Ishikawa (cell line): ENCODE data around the gene CD2AP.

Experiments
- CEBPB ChIP-seq: IDR thresholded peaks from 2 replicates; pipeline ENCODE4 v1.6.1; 2012
- CREB1 ChIP-seq: IDR thresholded peaks from 2 replicates; pipeline ENCODE4 v1.6.1; 2012; ENCODE audit warnings: low read depth
- EGR1 ChIP-seq: IDR thresholded peaks from 2 replicates; pipeline ENCODE4 v1.6.1; 2012
- EP300 ChIP-seq: IDR thresholded peaks from 2 replicates; pipeline ENCODE4 v1.6.1; 2012; ENCODE audit warnings: borderline replicate concordance
- FOXM1 ChIP-seq: IDR thresholded peaks from 2 replicates; pipeline ENCODE4 v1.6.1; 2012; ENCODE audit warnings: low read depth, borderline replicate concordance
- NFIC ChIP-seq: IDR thresholded peaks from 2 replicates; pipeline ENCODE4 v1.6.1; 2012
- RAD21 ChIP-seq: IDR thresholded peaks from 2 replicates; pipeline ENCODE4 v1.6.1; 2012; ENCODE audit warnings: low read depth
- TAF1 ChIP-seq: IDR thresholded peaks from 2 replicates; pipeline ENCODE4 v1.6.1; 2012; ENCODE audit warnings: low read depth, mild to moderate bottlenecking
- TCF12 ChIP-seq: IDR thresholded peaks from 2 replicates; pipeline ENCODE4 v1.6.1; 2012; ENCODE audit warnings: low read depth
- TEAD4 ChIP-seq: IDR thresholded peaks from 2 replicates; pipeline ENCODE4 v1.6.1; 2012
- YY1 ChIP-seq: IDR thresholded peaks from 2 replicates; pipeline ENCODE4 v1.6.1; 2012; ENCODE audit warnings: low read depth
- ZBTB7A ChIP-seq: IDR thresholded peaks from 2 replicates; pipeline ENCODE4 v1.6.1; 2012; ENCODE audit warnings: low read depth
- TF ChIP-seq, protein P1 (sequence below): IDR thresholded peaks from 2 replicates; pipeline ENCODE4 v1.6.1; 2012
- TF ChIP-seq, protein P2 (sequence below): IDR thresholded peaks from 2 replicates; pipeline ENCODE4 v1.6.1; 2012; ENCODE audit warnings: low read depth, mild to moderate bottlenecking
- TF ChIP-seq, protein P3 (sequence below): IDR thresholded peaks from 2 replicates; pipeline ENCODE4 v1.6.1; 2012

CD2AP gene

DNA sequence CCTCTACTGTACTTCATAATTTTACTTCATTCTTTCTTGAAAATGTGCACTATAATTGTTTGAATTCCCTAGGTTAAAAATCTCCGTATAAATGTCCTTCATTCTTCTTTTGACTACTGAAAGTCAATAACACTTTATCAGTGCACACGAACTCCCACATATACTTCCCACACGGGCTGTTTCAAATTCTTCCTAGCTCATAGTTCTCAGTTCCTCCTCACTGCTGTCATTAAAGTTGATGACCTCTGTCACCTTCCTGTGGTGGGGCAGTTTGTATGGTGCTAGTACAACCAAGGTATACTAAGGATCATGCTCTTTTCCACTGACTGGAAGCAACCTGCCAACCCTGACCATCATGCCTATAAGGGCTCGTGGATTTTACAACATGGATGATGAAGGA is 40.0 kb upstream of the CD2AP start:
- TF ChIP-seq TCF12: no peak
- TF ChIP-seq YY1: no peak
- TF ChIP-seq TAF1: no peak
- no peak for TF ChIP-seq CEBPB
- no peak for TF ChIP-seq CREB1
- no peak for TF ChIP-seq EP300
- no peak for TF ChIP-seq TEAD4
- TF ChIP-seq, protein P1, sequence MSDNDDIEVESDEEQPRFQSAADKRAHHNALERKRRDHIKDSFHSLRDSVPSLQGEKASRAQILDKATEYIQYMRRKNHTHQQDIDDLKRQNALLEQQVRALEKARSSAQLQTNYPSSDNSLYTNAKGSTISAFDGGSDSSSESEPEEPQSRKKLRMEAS: no peak
- TF ChIP-seq, protein P2, sequence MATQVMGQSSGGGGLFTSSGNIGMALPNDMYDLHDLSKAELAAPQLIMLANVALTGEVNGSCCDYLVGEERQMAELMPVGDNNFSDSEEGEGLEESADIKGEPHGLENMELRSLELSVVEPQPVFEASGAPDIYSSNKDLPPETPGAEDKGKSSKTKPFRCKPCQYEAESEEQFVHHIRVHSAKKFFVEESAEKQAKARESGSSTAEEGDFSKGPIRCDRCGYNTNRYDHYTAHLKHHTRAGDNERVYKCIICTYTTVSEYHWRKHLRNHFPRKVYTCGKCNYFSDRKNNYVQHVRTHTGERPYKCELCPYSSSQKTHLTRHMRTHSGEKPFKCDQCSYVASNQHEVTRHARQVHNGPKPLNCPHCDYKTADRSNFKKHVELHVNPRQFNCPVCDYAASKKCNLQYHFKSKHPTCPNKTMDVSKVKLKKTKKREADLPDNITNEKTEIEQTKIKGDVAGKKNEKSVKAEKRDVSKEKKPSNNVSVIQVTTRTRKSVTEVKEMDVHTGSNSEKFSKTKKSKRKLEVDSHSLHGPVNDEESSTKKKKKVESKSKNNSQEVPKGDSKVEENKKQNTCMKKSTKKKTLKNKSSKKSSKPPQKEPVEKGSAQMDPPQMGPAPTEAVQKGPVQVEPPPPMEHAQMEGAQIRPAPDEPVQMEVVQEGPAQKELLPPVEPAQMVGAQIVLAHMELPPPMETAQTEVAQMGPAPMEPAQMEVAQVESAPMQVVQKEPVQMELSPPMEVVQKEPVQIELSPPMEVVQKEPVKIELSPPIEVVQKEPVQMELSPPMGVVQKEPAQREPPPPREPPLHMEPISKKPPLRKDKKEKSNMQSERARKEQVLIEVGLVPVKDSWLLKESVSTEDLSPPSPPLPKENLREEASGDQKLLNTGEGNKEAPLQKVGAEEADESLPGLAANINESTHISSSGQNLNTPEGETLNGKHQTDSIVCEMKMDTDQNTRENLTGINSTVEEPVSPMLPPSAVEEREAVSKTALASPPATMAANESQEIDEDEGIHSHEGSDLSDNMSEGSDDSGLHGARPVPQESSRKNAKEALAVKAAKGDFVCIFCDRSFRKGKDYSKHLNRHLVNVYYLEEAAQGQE: no peak
- no peak for TF ChIP-seq ZBTB7A
- TF ChIP-seq FOXM1: no peak
- no peak for TF ChIP-seq EGR1
- no peak for TF ChIP-seq RAD21
- TF ChIP-seq, protein P3, sequence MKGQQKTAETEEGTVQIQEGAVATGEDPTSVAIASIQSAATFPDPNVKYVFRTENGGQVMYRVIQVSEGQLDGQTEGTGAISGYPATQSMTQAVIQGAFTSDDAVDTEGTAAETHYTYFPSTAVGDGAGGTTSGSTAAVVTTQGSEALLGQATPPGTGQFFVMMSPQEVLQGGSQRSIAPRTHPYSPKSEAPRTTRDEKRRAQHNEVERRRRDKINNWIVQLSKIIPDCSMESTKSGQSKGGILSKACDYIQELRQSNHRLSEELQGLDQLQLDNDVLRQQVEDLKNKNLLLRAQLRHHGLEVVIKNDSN: no peak

DNA sequence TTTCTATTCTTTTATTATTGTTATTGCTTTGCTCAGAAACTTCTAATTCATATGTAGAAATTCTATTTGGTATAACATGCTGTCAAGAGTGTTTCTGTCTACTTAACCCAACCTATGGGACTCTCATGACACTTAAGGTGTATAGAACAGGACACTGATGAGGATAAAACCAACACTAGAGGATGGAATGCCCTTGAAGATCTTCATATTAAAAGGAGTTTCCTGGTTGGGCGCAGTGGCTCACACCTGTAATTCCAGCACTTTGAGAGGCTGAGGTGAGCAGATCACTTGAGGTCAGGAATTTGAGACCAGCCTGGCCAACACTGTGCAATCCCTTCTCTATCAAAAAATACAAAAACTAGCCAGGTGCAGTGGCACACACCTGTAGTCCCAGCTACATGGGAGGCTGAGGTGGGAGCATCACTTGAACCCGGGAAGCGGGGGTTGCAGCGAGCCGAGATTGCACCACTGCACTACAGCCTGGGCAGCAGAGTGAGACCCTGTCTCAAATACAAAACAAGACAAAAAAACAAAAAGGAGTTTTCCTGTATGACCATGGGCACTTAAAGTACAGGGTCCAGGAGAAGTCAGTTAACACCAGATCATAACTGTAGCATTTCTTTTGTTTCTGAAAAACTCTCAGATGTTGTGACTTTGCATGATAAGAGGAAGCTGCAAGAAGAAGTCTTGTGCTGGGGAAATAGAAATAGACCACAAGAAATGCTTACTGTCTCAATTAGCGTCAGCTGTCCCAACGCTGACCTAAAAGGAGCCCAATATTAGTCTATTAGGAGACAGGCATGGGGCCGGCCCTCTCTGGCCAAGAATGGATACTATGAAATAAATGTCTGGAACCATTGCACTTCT is 38.9 kb upstream of the CD2AP start:
- no peak for TF ChIP-seq ZBTB7A
- TF ChIP-seq TCF12: no peak
- no peak for TF ChIP-seq YY1
- no peak for TF ChIP-seq CEBPB
- TF ChIP-seq NFIC: no peak
- no peak for TF ChIP-seq CREB1
- no peak for TF ChIP-seq TAF1
- TF ChIP-seq TEAD4: no peak
- no peak for TF ChIP-seq EGR1
- TF ChIP-seq, protein P3: no peak
- TF ChIP-seq, protein P2: no peak
- TF ChIP-seq EP300: no peak
- no peak for TF ChIP-seq RAD21
- TF ChIP-seq FOXM1: no peak
- TF ChIP-seq, protein P1: no peak

DNA sequence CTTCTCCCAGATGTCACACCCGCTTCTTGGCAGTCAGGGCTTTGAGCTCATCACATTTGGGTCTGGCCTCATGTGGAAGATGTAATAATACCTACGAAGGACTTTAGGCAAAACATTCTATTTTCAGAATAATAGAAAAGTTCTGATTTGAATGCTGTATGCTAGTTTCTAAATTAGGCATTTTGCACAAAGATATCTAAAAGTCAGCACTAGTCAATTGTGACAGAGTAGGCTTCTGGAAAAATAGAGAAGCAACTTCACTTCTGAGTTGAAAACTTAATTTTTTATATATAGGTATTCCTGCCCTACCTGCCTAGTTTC is 38.3 kb upstream of the CD2AP start:
- no peak for TF ChIP-seq FOXM1
- no peak for TF ChIP-seq ZBTB7A
- TF ChIP-seq RAD21: no peak
- TF ChIP-seq, protein P2: no peak
- no peak for TF ChIP-seq TCF12
- TF ChIP-seq, protein P3: no peak
- TF ChIP-seq EP300: no peak
- TF ChIP-seq NFIC: no peak
- no peak for TF ChIP-seq CREB1
- TF ChIP-seq, protein P1: no peak
- no peak for TF ChIP-seq YY1
- TF ChIP-seq TEAD4: no peak
- TF ChIP-seq EGR1: no peak
- no peak for TF ChIP-seq TAF1
- no peak for TF ChIP-seq CEBPB
